Endothelial cell (in vitro differentiated cells): ENCODE data around the gene TSC22D4. TPM values are rescaled to one million over a fixed set of nuclear protein-coding genes. Genes with fewer than 3 reads are reported as not detected.

ENCODE experiments used
- DNase-seq: peaks from one replicate; pipeline ENCODE4 v3.0.0; 2021; ENCODE audit warnings: low spot score
- H3K27ac Mint-ChIP-seq: one replicate; pipeline ENCODE4 v1.8.0; 2021; ENCODE audit warnings: mixed read lengths, inconsistent platforms; ENCODE audit not compliant: unreplicated experiment
- H3K27me3 Mint-ChIP-seq: one replicate; pipeline ENCODE4 v1.8.0; 2021; ENCODE audit warnings: mild to moderate bottlenecking, moderate library complexity, mixed read lengths, inconsistent platforms; ENCODE audit not compliant: unreplicated experiment
- H3K36me3 Mint-ChIP-seq: one replicate; pipeline ENCODE4 v1.8.0; 2021; ENCODE audit warnings: mild to moderate bottlenecking, low read depth, mixed read lengths, inconsistent platforms; ENCODE audit not compliant: unreplicated experiment
- H3K4me1 Mint-ChIP-seq: one replicate; pipeline ENCODE4 v1.8.0; 2021; ENCODE audit warnings: mild to moderate bottlenecking, mixed read lengths, inconsistent platforms; ENCODE audit not compliant: unreplicated experiment
- H3K4me3 Mint-ChIP-seq: one replicate; pipeline ENCODE4 v1.8.0; 2021; ENCODE audit warnings: mild to moderate bottlenecking, mixed read lengths, inconsistent platforms; ENCODE audit not compliant: unreplicated experiment
- H3K9me3 Mint-ChIP-seq: one replicate; pipeline ENCODE4 v1.8.0; 2021; ENCODE audit warnings: mixed read lengths, inconsistent platforms; ENCODE audit not compliant: unreplicated experiment
- total RNA-seq: library from RNA; stranded (reverse); fragmentation: NEBNext Ultra II Directional; extraction: Animal tissue kit (Norgen Biotek cat#: 25700); gene quantifications from one replicate; pipeline ENCODE4 v1.2.1, GENCODE V29; 2021; ENCODE audit not compliant: unreplicated experiment
- TF ChIP-seq, protein P1 (sequence below): fragments of 200-600 bp; sonication (generic); IDR thresholded peaks from one replicate; pipeline ENCODE4 v1.5.0; 2021; ENCODE audit warnings: antibody characterized with exemption; ENCODE audit not compliant: unreplicated experiment

TSC22D4 gene
- total RNA-seq, 1 donor from 2014 or later = 94.3 TPM

DNA sequence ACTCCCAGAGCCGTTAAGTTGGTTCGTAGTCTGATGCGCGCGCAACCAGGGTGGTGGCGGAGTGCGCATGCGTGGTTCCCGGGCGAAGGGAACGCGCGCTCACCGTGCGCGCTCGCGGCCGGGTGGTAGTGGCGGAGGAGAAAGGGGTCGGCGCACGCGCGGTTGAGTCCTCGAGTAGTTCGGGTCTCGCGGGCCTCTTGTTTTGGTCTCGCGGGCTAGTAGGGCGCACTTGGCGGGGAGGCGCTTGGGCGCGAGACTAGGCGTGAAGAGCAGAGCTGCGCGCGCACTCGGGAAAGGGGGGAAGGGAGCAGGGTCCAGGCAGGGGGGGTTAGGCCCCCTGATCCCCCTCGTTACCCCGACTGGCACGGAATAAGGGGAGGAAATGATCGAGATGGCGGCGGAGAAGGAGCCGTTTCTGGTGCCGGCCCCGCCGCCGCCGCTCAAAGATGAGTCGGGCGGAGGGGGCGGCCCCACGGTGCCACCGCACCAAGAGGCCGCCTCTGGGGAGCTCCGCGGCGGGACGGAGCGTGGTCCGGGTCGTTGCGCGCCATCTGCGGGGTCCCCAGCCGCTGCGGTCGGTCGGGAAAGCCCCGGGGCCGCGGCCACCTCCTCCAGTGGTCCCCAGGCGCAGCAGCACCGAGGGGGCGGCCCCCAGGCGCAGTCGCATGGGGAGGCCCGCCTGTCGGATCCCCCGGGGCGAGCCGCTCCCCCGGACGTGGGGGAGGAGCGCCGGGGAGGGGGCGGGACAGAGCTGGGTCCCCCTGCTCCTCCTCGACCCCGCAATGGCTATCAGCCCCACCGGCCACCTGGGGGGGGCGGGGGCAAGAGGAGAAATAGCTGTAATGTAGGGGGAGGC is 49.1 kb downstream of the TSC22D4 start, which contains the start of gene MEPCE:
MEPCE (plus strand) TSS at position 195 of the 856 bp plus-strand sequence; CDS start at position 383, 188 bp downstream.
- H3K4me3 Mint-ChIP-seq = peak within 1 kb of the TSS; percentile 98
- DNase-seq = peak; percentile 98
- peak within 1 kb of the TSS; percentile 100 for H3K27ac Mint-ChIP-seq
- peaks cover 45% of the 10 kb centered on the region for H3K4me1 Mint-ChIP-seq
- no peaks in the 10 kb centered on the region for H3K9me3 Mint-ChIP-seq
- H3K27me3 Mint-ChIP-seq = peaks cover 21% of the 10 kb centered on the region
- TF ChIP-seq, protein P1, sequence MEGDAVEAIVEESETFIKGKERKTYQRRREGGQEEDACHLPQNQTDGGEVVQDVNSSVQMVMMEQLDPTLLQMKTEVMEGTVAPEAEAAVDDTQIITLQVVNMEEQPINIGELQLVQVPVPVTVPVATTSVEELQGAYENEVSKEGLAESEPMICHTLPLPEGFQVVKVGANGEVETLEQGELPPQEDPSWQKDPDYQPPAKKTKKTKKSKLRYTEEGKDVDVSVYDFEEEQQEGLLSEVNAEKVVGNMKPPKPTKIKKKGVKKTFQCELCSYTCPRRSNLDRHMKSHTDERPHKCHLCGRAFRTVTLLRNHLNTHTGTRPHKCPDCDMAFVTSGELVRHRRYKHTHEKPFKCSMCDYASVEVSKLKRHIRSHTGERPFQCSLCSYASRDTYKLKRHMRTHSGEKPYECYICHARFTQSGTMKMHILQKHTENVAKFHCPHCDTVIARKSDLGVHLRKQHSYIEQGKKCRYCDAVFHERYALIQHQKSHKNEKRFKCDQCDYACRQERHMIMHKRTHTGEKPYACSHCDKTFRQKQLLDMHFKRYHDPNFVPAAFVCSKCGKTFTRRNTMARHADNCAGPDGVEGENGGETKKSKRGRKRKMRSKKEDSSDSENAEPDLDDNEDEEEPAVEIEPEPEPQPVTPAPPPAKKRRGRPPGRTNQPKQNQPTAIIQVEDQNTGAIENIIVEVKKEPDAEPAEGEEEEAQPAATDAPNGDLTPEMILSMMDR = no peak
- H3K36me3 Mint-ChIP-seq = peaks cover 38% of the 10 kb centered on the region

DNA sequence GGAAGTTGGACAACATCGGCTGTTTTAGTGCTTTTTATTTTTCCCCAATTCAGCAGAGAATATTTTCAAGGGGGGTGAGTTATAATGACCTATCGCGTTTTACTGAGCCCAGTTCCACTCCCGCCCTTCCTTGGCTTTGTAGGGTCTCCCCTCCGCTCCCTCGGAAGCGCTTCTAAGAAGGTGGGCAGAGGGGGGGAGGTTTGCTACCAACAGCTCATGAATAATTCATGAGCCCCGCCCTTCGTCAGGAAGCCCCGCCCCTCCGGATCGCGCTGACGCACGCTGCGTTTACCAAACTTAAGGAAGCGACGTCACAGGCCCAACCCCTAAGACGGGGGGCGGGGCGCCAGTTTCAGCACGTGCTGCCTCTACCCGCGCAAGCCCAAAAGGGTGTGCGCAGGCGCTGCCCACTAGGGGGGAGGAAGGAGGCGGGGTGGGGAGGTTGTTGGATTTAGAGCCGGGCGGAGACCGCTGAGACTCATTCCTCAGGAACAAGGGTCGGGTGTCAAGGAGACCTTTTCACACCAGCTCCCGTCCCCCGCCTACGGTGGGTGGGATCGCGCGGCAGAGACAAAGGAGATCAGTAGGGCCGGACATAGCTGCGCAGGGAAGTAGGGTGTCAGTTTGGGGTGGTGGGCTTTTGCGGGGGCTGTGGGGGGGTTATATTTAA is 49.9 kb downstream of the TSC22D4 start:
- peak; percentile 100 for DNase-seq
- Mint-ChIP-seq H3K27me3 (peaks cover 19% of the 10 kb centered on the region), H3K27ac (peak overlapping the region; percentile 100), H3K9me3 (no peaks in the 10 kb centered on the region), H3K4me3 (peak overlapping the region; percentile 98), H3K4me1 (peaks cover 37% of the 10 kb centered on the region), H3K36me3 (peaks cover 31% of the 10 kb centered on the region)
- TF ChIP-seq, protein P1 = no peak

DNA sequence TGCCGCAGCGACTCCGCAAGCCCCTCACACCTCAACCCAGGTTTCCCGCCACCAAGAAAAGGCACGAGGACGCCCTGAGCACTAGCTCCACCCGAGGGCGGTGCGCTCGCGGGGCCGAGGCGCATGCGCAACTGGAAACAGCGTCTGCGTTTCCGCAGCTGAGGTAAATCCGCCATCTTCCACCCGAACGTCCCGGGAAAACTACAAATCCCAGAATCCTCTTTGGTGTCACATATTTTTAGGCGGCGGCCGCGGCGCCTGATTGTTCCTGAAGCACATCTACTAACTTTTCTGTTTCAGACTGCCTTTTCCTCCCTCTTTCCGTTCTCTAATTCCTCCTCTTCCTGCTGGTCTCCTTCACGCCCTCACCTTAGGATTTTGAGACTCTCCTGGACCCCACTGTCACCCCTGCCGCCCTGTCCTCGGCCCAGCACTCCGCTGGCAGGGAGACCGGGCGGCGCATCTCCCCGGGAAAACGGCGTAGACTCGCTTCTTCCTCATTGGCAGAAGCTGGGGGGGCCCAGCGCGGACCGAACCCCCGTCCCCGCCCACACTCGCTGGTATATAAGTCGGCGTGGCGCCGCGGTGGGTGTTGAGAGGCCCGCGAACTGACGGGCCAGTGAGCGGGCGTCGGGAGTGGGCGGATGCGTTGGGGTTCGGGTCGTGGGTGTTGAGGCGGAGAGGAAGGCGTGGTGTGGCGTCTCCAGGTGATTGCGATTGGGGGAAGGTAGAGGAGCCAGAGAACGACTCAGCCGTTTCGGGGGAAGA is 50.6 kb downstream of the TSC22D4 start, which contains the start of gene ZCWPW1:
ZCWPW1 (minus strand) TSS at position 505 of the 768 bp plus-strand sequence. CDS start 8,054 bp downstream, outside the sequence.
- peaks cover 19% of the 10 kb centered on the region for H3K27me3 Mint-ChIP-seq
- peak within 1 kb of the TSS; percentile 100 for H3K27ac Mint-ChIP-seq

DNA sequence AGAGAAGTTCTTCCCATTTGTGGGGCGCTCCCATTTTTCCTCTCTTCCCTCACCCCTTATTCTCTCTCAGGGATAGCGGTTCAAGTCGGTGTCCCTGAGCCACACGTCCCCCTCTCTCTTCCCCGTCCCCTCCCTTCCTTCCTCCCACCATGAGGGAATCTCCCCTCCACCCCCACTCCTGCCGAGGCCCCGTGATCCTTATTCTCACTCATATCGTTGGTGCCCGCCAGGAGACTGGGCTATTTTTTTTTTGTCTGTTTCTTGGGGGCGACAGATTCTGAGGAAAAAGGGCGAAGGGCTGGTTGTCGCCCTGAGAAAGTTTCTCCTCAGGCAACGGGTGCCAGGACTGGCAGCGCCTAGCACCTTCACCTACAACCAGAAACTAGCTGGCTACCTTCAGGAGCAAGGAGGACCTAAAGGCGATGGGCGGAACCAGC is 51.2 kb downstream of the TSC22D4 start:
- H3K4me1 Mint-ChIP-seq = peaks cover 25% of the 10 kb centered on the region
- peaks cover 19% of the 10 kb centered on the region for H3K27me3 Mint-ChIP-seq
- no peak overlapping the region for H3K4me3 Mint-ChIP-seq
- H3K27ac Mint-ChIP-seq = peak overlapping the region; percentile 100
- no peaks in the 10 kb centered on the region for H3K9me3 Mint-ChIP-seq
- DNase-seq = no peak
- peaks cover 19% of the 10 kb centered on the region for H3K36me3 Mint-ChIP-seq
- TF ChIP-seq, protein P1 = no peak

More for the DNA sequence above, 50.6 kb downstream of the TSC22D4 start, which contains the start of gene ZCWPW1:
- peak within 1 kb of the TSS; percentile 98 for H3K4me3 Mint-ChIP-seq
- H3K36me3 Mint-ChIP-seq = peaks cover 24% of the 10 kb centered on the region
- peaks cover 31% of the 10 kb centered on the region for H3K4me1 Mint-ChIP-seq
- TF ChIP-seq, protein P1 = no peak
- DNase-seq = peak; percentile 89
- no peaks in the 10 kb centered on the region for H3K9me3 Mint-ChIP-seq
